Activated naive CD8-positive, alpha-beta T cell treated with anti-CD3 and anti-CD28 coated beads, Interleukin-2, amount 50 U/mL, for 16 hours (primary cell): ENCODE measurements around the gene MIX23.
A peak's percentile ranks its signal among the peaks of the same experiment; 100 is the strongest.
"Not testable (repeated sequence)": the region's sequence is repeated elsewhere in the genome, so short reads cannot be mapped to it uniquely, and the experiment has no call there.

ENCODE experiments used
- DNase-seq: peaks from one replicate; pipeline ENCODE4 v3.0.0-alpha.2; 2020; ENCODE audit warnings: low read depth, low spot score

Gene MIX23

GRCh38 chr3:122392868-122393844 lies 10.1 kb upstream of the MIX23 start:
- DNase-seq: no peak

GRCh38 chr3:122391681-122392446 lies 8.8 kb upstream of the MIX23 start:
- DNase-seq: no peak

GRCh38 chr3:122390665-122391064 lies 7.6 kb upstream of the MIX23 start:
- DNase-seq: no peak

GRCh38 chr3:122389892-122390291 lies 6.9 kb upstream of the MIX23 start:
- no peak for DNase-seq

- DNase-seq: no peak
Observed at GRCh38 chr3:122389197-122389596, 6.2 kb upstream of the MIX23 start.

GRCh38 chr3:122387709-122388108 lies 4.7 kb upstream of the MIX23 start:
- DNase-seq: no peak

GRCh38 chr3:122383771-122384697 lies 1.0 kb upstream of the MIX23 start, which contains the start of gene FAM162A:
FAM162A (plus strand) TSS chr3:122384182; CDS start chr3:122384266, 84 bp downstream.
- peak; percentile 86 for DNase-seq

- no peak for DNase-seq
Observed at GRCh38 chr3:122377975-122378374, 5.1 kb downstream of the MIX23 start.

GRCh38 chr3:122374034-122374433 lies 9.0 kb downstream of the MIX23 start:
- no peak for DNase-seq

- DNase-seq: no peak
Observed at GRCh38 chr3:122366379-122366749, 16.7 kb downstream of the MIX23 start.

- DNase-seq: not testable (repeated sequence)
Observed at GRCh38 chr3:122365582-122366378, 17.3 kb downstream of the MIX23 start.

GRCh38 chr3:122365073-122365472 lies 18.0 kb downstream of the MIX23 start:
- DNase-seq: no peak

- no peak for DNase-seq
Observed at GRCh38 chr3:122364490-122364889, 18.5 kb downstream of the MIX23 start.

GRCh38 chr3:122362026-122362425 lies 21.0 kb downstream of the MIX23 start:
- no peak for DNase-seq

- DNase-seq: no peak
Observed at GRCh38 chr3:122358703-122359032, 24.4 kb downstream of the MIX23 start.

- DNase-seq: no peak
Observed at GRCh38 chr3:122357828-122358702, 25.0 kb downstream of the MIX23 start.

GRCh38 chr3:122356402-122356801 lies 26.6 kb downstream of the MIX23 start:
- no peak for DNase-seq

GRCh38 chr3:122355612-122356011 lies 27.4 kb downstream of the MIX23 start:
- no peak for DNase-seq

- no peak for DNase-seq
Observed at GRCh38 chr3:122353893-122354401, 29.1 kb downstream of the MIX23 start.

GRCh38 chr3:122353215-122353614 lies 29.8 kb downstream of the MIX23 start:
- no peak for DNase-seq
